ENCODE results near the gene MED19.
"Not testable (repeated sequence)": the region's sequence is repeated elsewhere in the genome, so short reads cannot be mapped to it uniquely, and the experiment has no call there.

Gene MED19

DNA sequence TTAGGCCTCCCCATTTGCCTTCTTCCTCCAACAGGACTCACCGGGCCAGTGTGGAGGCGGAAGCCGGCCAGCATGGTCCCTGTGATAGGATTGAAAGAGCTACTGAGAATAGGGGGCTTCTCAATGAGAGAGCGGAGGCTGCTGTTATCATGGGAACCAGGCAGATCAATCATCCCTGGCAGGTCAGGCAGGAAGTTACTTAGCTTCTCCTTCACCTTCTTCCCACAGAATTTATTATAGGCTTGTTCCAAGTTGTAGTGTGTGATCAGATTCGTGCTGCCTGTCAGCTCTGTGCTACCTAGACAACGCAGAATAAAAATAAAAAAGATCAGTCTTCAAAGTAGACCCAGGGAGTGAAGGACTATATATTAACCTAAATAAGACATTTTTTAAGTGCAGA lies 7.1 kb downstream of the MED19 start:
- DNase-seq = no peak

DNA sequence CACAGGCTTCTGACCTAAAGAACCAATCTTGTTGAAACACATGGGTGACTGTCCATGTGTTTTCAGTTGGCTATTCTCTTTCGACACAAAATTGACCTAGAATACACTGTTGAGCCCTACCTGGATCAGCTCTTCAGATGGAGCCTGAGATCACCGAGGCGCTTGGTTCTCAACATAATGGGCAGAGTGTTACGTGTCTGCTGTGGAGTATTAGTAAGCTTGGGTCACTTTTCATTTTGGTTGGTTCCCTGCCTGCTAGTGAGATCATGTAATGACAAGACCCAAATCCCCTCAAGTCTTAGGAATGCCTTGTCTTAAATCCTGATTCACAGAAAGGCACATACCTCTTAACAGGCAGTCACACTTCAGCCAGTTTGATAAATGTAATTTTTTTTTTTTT lies 8.7 kb downstream of the MED19 start:
- DNase-seq = no peak

DNA sequence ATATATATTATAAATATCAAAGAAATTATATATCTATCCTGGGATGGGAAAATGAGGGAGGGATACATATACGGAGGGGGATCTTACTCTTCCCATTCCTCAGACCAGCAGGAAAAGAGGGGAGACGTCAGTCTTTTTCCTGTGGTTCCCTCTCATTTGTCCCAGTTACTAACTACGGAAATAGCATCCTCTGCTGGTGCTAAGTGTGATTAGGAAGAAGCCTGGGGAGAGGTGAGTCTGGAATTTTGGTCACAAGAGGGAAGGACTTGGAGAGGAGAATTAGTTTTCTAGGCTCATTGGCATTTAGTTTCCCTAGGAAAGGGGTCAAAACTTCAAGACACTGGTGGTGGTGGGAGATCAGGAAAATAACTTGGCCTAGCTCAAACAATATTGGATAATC lies 11.6 kb downstream of the MED19 start:
- DNase-seq = no peak

DNA sequence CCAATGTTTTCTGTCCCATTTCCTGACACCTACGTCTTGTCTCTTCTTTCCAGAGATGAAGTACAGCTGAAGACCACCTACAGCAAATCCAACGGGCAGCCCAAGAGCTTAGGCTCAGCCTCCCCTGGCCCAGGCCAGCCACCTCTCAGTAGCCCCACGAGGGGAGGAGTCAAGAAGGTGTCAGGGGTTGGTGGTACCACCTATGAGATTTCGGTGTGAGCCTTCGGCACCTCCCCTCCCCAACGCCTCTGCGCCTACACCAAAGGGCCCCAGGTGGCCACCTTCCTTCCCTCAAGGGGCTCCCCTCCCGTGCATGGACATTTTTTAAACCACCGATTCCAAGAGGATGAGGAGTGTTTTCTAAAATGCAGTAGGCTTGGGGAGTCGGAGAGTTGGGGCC lies 12.2 kb downstream of the MED19 start:
- DNase-seq = no peak

DNA sequence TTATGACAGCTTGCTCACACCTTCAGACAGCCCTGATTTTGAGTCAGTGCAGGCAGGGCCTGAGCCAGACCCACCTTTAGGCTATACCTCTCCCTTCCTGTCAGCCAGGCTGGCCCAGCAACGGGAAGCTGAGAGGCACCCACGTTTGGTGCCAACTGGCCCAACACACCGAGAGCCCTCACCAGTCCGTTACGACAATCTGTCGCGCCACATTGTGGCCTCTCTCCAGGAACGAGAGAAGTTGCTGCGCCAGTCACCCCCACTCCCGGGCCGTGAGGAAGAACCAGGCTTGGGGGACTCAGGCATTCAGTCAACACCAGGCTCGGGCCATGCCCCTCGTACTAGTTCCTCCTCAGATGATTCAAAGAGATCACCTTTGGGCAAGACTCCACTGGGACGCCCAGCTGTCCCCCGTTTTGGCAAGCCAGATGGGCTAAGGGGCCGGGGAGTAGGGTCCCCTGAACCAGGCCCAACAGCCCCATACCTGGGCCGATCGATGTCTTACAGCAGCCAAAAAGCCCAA lies 13.1 kb downstream of the MED19 start:
- DNase-seq = no peak

DNA sequence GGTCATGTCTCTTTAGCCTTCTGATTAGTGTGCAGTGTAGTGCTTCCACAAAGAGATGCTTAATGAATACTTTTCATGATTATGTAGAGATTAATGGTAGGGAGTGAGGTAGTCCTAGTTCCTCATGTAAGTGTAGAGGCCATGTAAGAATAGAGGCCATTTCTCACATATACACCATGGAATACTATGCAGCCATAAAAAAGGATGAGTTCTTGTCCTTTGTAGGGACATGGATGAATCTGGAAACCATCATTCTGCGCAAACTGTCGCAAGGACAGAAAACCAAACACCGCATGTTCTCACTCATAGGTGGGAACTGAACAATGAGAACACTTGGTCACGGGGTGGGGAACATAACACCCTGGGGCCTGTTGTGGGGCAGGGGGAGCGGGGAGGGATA lies 21.5 kb downstream of the MED19 start:
- DNase-seq = not testable (repeated sequence)

DNA sequence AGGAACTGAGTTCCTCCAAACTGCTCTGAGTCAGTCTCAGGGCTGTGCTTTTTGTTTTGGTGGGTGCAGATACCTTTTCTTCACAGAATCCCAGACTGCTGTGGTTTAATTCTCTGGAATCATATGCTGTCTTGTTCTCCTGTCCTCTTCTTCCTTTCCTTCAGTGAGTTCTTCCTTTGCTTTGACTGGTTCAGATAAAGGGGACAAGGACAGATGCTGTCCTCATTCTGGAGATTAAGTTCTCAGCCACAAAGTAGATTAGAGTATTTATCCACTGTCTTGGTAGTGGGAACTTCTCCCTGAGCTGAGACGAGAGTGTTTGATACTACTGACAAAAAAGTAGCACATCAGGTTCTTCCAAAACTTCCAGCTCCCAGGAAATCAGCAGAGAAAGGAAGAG lies 30.8 kb downstream of the MED19 start:
- no peak for DNase-seq

DNA sequence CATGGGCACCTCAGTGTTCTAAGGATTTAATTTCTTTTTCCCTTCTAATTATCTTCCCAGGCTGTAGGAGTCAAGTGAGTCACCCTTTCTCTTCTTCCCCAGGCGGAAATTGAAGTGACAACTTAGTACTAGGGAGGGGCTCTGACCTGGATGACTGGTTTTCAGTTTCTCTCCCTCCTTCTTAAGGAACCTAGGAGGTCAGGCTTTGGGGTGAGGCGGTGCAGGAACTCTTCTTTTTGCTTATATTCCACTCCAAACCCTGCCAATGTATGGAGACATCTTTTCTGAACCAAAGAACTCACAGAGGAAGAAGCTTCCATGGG lies 31.5 kb downstream of the MED19 start:
- DNase-seq = no peak

DNA sequence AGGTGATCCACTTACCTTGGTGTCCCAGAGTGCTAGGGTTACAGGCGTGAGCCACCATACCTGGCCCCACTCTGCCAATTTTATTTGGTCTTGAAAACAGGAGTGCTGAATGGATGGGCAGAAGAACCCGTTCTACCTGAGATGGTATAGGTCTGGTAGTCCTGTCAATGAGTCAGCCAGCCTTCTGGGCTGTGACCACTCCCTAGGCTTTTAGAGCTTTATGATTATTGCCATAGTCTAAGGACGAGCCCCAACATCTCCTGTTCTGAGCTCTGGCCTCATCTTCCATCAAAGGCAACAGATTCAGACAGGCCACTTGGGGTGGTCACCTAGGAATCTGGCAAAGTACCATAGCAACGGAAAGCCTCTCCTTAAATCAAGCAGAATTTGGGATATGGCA lies 32.6 kb downstream of the MED19 start:
- DNase-seq = no peak

DNA sequence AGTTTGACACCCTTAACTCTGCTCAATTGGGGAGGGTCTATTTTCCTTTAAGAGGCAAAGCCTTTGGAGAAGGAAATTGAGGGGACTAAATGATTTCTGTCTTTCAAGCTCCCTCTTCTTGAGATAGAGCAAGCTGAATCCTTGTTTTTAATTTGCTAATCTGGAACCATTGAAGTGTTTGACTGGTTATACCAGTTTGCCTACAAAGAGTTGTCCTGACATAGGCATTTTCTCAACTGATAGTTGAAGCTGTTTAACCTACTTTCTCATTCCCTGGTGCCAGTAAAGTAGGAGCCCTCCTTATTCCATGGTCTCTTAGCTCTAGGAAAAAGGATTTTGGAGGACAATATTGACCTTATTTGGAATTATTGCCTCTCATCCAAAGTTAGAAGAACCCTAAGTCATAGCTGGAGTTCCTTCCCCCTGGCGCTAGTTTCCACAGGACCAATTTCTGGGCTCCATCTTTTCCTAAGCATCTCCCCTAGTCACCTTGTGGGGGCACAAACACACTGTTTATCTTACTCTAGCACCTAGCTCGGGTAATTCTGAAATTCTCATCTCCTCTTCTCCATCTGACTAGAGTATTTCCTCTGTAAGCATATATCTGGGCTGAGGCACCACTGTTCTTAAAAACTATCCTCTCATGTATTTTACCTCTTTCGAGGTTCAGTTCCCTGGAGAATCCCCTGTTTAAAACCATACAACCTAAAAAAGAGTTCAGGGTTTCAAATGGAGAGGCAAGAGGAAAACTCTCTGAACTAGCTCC lies 36.7 kb downstream of the MED19 start:
- no peak for DNase-seq

DNA sequence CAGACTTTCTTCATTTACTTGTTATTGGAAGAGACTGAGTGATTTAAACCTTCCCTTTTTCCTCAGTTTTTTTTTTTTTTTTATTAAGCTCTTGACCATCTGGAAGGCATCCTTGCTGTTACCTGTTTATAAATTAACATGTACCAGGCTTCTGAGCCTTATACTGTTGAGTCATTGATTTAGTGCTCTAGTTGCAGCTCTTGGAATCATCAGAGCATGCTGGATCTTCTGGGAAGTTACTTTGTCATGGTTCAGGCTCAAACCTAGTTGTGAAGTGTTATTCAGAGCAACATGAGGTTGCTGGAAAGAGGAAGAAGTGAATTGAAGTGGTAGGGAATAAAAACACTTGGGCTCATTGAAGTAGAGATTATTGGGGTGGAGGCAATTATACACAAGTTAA lies 37.8 kb downstream of the MED19 start:
- DNase-seq = no peak

DNA sequence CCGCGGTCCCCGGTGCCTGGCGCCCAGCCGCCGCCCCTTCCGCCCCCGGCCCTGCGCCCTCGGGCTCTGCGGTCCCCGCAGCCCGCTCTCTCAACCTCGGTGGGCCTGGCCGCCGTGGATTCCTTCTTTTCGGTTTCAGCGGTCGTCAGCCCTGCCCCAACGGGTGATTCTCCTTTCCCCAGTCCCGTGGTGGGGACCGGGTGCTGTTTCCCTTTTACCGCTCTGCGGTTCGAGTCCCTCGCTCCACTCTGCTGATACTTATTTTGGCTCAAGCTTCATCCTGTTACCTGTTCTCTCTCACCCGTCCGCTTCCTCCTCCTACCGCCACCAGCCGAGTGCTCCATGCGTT lies 43.6 kb downstream of the MED19 start:
- DNase-seq = peak; percentile 44

DNA sequence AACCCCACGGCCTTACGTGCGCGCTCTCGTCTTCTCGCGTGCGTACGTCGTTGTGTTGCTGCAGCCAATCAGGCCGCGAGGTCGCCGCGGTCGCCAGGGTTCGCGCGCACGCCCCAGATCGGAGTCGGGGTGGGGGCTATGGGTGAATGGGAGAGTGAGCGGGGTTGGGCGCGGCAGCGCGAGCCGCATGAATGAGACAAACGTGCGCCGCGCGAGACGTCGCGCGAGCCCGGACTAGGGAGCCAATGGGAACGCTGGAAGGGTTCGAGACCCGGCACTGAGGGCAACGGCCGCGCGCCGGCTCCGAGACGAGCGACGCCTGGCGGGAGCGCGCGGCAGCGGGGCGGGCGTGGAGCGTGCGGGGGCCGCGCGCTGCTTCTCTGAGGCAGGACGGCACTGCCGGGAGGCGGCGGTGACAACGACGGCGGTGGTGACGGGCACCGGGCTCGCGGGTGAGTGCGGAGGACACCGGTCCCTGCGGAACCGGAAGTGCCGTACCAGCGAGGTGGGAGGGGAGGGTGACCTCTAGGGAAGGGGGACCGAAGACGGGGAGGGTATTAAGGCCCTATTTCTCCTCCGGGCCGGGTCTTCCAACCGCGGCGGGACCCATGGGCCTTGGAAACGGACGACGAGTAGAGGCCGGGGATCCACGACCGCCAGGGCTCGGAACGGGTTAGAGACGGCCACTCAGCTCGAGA lies 44.1 kb downstream of the MED19 start, which contains the start of gene ZDHHC5:
Gene ZDHHC5 (plus strand): TSS at position 379 of the 698 bp plus-strand sequence. CDS start 4,977 bp downstream, outside the sequence.
- DNase-seq = peak; percentile 100

DNA sequence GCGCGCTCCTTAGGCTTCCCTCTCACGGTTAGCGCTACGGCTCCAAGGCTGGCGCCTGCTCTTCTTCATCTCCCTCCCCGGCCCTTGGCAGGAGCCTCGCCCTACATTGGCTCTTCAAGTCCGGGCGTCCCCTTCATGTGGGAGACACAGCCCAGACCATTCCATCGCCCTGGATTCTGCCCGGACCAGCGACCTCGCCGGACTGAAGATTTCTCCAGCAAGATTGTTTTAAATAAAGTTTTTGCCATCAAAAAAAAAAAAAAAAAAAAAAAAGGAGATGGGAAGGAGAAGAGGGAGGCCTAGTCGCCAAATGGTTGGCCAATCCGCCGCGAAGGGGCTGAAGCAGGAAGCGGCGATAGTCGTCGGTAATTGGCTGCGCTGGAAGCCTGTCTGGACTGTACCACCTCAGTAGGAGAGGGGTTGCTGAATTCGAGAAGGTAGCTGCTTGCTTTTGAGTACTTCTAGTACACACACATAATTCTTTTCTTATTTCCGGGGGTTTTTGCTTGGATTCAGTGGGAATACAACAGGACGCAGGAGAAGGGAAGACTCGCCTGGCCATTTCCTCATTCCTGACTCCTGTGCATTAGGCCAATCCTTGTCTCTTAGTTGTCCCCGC lies 44.8 kb downstream of the MED19 start:
- peak; percentile 98 for DNase-seq

DNA sequence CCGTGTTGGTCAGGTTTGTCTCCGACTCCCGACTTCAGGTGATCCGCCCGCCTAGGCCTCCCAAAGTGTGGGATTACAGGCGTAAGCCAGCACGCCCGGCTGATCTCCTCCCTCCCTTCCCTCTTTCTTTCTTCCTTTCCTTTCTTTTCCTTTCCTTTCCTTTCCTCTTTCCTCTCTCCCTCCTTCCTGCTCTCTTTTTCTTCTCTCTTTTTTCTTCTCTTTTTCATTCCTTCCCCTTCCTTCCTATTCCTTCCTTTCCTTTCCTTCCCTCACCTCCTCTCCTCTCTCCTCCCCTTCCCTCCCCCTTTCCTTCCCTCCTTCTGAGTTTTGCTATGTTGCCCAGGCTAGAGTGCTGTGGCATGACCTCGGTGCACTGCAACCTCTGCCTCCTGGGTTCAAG lies 48.0 kb downstream of the MED19 start:
- DNase-seq = no peak

DNA sequence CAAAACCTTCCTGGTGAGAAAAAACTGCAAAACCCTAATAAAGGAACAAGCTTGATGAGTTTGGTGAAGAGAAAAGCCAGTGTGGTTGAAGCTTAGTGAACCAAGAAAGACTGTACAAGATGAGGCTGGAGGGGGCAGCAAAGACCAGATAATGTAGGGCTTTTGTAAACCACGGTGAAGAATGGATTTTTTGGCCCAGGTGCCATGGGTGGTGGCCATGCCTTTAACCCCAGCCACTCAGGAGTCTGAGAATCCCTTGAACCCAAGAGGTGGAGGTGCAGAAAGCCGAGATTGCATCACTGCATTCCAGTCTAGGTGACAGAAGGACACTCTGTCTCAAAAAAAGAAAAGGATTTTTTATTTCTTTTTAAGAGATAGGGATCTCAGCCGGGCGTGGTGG lies 49.1 kb downstream of the MED19 start:
- no peak for DNase-seq

DNA sequence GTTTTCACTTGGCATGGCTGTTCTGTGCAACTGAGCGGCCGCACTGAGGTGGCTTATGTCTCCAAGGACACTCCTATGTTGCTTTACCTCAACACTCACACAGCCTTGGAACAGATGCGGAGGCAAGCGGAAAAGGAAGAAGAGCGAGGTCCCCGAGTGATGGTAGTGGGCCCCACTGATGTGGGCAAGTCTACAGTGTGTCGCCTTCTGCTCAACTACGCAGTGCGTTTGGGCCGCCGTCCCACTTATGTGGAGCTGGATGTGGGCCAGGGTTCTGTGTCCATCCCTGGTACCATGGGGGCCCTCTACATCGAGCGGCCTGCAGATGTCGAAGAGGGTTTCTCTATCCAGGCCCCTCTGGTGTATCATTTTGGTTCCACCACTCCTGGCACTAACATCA lies 52.3 kb downstream of the MED19 start:
- no peak for DNase-seq

DNA sequence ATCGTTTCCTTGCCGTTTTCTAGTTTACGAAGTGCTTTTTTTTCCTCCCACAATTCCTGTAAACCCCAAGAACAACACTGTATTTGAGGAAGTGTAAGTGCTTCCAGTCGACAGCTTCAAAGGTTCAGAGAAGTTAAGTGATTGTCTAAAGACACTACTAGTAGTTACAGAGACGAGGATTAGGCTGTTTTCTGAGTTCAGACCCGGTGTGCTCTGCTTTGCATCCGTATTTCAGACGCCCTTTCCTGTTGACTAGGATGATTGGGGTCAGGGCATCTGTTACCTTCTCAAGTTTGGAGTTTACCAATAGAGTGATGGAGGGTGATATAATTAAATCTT lies 54.0 kb downstream of the MED19 start:
- DNase-seq = no peak

DNA sequence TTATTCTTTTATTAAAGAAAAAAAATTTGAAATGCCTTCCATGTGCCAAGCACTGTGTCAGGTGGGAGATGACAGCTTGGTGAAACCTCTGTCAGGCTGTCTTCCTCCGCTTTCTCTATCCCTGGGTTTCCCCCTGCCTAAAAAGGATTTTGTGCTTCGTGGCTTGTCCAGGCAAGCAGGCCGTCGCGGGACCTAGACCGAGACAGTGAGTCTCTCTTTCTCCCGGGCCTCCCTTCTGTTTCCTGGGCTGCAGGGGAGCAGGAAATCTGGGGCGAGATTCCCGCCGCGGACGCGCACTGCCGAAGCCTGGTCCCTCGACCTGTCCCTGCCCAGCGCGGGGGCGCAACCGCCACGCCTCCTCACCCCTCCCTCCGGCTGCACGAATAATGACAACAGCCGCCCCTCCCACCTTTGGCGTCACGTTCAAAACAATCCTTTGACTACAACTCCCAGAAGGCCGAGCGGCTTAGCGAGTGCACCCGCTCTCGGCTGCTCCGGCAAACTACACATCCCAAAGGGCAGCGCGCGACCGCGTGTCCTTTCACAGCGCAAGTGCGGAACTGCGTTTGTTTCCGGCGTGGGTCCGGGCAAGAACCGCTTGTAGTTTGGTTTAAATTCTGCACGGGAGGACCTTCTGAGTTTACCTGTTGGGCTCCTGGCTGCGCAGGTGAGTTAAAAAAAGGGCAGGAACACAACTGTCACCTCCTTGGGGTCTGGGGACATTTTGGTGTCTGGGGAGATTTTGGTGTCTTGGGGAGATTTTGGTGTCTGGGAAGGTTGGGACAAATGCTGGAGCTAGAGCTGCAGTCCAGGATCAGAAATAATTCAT lies 54.6 kb downstream of the MED19 start, which contains the start of gene CLP1:
Gene CLP1 (plus strand): TSS at position 569 of the 829 bp plus-strand sequence. CDS start 1,715 bp downstream, outside the sequence.
- DNase-seq = peak; percentile 98

DNA sequence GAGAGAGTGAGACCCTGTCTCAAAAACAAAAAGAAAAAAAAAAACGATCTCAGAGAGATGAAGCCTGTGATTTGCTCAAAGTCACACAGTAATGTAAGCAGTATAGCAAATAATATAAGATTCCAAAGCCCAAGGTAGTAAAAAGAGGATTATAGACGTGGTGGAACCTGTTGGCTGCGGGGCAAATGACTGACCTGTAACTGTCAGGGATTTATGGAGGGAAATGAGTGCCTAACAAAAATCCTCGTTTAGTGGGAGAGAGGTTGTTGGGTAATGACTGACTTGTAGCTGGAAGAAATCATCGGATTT lies 55.2 kb downstream of the MED19 start:
- no peak for DNase-seq

Data from central memory CD4-positive, alpha-beta T cell (primary cell).